ENCODE data around the gene TTC22. TPM values are rescaled to one million over a fixed set of nuclear protein-coding genes. Genes with fewer than 3 reads are reported as not detected.

Gene TTC22
- total RNA-seq, 4 donors from 2014 or later: under 0.01 to 0.17 (median 0.09) TPM

DNA sequence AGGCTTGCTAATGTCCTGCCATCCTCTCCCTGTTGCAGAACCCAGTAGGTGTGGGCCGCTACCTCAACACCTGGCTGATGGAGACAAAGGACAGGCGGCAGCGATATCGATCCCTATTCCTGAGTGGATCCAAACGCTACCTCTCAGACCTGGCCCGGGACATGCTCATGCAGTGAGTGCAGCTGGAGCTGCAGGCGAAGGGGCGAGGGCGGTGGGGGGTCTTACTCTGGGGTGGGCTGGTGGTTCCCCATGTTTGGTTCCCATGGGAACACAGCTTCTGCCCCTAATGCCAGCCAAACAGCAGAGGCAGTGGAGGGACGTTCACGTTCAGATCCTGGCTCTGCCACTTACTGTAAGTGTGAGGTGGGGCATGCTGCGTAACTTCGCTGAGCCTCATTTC, 15.8 kb upstream of the TTC22 start:
- 80% methylated on average over 8 of the region's 13 CpGs for WGBS

DNA sequence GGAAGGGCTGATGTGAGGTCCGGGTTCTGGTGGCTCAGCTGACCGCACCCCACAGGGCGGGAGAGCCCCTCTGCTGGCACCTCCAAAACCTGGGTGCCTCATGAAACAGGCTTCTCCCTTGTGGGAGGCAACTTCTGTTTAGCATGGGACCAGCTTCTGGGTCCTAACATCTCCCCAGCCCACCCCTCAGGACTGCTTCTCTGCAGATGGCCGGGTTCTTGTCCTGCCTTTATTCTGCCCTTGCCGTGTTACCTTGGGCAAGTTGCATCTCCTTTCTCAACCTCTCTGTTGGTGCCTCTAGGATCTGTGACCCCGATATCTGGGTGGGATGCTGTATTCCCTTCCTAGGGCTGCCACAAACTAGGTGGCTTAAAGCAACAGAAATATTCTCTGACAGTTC, 15.0 kb upstream of the TTC22 start:
- TF ChIP-seq POLR2AphosphoS5 (IDR thresholded peaks at IDR 0.05): no peak
- intact Hi-C loops (cut with DNase I): loop anchor here (10.0 kb wide), 2 partner anchors 141 to 741 kb away; no protein-coding TSS in a partner anchor
- no peaks in the 10 kb centered on the region for H3K4me1 ChIP-seq

More for the DNA sequence above, 15.8 kb upstream of the TTC22 start:
- Histone ChIP-seq H3K27ac (replicated peaks in 1 of 4) (no peak overlapping the region), H3K9me3 (peaks cover 0 to 3% (median 0%) of the 10 kb centered on the region in 4 donors), H3K4me3 (no peak overlapping the region), H3K4me1 (no peaks in the 10 kb centered on the region), H3K36me3 (no peaks in the 10 kb centered on the region), H3K27me3 (peaks cover 0 to 2% (median 0%) of the 10 kb centered on the region in 4 donors)
- no peak for DNase-seq (ENCODE audit: extremely low spot score)
- intact Hi-C loops (cut with DNase I): loop anchor here (10.0 kb wide), 2 partner anchors 142 to 742 kb away; no protein-coding TSS in a partner anchor
- no peak for TF ChIP-seq POLR2AphosphoS5 (IDR thresholded peaks at IDR 0.05)
- TF ChIP-seq POLR2A (IDR thresholded peaks at IDR 0.05; ENCODE audit: low read depth): no peak
- TF ChIP-seq EP300 (IDR thresholded peaks at IDR 0.05): no peak
- TF ChIP-seq, protein P1, sequence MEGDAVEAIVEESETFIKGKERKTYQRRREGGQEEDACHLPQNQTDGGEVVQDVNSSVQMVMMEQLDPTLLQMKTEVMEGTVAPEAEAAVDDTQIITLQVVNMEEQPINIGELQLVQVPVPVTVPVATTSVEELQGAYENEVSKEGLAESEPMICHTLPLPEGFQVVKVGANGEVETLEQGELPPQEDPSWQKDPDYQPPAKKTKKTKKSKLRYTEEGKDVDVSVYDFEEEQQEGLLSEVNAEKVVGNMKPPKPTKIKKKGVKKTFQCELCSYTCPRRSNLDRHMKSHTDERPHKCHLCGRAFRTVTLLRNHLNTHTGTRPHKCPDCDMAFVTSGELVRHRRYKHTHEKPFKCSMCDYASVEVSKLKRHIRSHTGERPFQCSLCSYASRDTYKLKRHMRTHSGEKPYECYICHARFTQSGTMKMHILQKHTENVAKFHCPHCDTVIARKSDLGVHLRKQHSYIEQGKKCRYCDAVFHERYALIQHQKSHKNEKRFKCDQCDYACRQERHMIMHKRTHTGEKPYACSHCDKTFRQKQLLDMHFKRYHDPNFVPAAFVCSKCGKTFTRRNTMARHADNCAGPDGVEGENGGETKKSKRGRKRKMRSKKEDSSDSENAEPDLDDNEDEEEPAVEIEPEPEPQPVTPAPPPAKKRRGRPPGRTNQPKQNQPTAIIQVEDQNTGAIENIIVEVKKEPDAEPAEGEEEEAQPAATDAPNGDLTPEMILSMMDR (IDR thresholded peaks at IDR 0.05): no peak

DNA sequence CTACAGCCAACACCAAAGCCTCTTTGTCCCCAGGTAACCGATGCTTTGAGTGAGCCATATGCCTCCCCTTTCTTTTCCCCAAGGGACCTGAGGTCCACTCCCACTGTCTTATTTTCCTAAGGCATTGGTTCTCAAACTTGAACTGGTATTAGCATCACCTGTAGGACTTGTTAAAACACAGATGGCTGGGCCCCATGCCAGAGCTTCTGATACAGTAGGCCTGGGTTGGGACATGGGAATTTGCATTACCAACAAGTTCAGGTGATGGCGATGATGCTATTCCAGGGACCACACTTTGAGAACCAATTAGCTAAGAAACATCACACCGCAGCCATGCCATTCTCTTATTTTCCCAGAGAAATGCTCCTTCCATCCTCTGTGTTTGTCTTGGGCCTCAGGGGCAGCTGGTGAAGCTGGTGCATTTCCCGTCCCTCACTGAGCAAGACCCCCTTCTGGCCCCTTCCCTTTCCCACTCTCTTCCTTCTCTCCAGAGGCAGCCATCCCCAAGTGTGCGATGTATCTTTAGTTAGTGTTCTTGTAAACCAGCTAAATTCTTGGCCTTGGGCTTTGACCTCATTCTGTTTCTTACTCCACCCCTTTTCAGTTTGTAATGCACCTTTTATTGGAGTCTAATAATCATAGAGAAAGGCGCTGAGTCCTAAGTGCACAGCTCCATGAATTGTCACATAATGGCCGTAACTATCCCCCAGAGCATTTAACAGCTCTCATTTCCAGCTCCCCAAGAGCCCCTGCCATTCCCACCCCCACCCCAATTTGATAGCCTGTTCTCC, 14.2 kb upstream of the TTC22 start:
- Histone ChIP-seq H3K9me3 (no peaks in the 10 kb centered on the region), H3K27ac (replicated peaks in 1 of 4) (no peak overlapping the region), H3K4me3 (no peak overlapping the region), H3K36me3 (no peaks in the 10 kb centered on the region), H3K27me3 (no peaks in the 10 kb centered on the region), H3K4me1 (peaks cover 0 to 3% (median 0%) of the 10 kb centered on the region in 4 donors)
- intact Hi-C loops (cut with DNase I): loop anchor here (10.0 kb wide), 2 partner anchors 140 to 740 kb away; no protein-coding TSS in a partner anchor
- 92% methylated on average over 7 of the region's 7 CpGs for WGBS
- DNase-seq (ENCODE audit: extremely low spot score): no peak
- no peak for TF ChIP-seq POLR2A (IDR thresholded peaks at IDR 0.05; ENCODE audit: low read depth)
- TF ChIP-seq, protein P1 (IDR thresholded peaks at IDR 0.05): no peak
- TF ChIP-seq POLR2AphosphoS5 (IDR thresholded peaks at IDR 0.05): no peak
- no peak for TF ChIP-seq EP300 (IDR thresholded peaks at IDR 0.05)

More for the DNA sequence above, 15.0 kb upstream of the TTC22 start:
- H3K27ac ChIP-seq (replicated peaks in 1 of 4): no peak overlapping the region
- 60% methylated on average over 6 of the region's 6 CpGs for WGBS
- H3K27me3 ChIP-seq: no peaks in the 10 kb centered on the region
- H3K9me3 ChIP-seq: no peaks in the 10 kb centered on the region
- DNase-seq (ENCODE audit: extremely low spot score): no peak
- H3K4me3 ChIP-seq: no peak overlapping the region
- no peaks in the 10 kb centered on the region for H3K36me3 ChIP-seq

DNA sequence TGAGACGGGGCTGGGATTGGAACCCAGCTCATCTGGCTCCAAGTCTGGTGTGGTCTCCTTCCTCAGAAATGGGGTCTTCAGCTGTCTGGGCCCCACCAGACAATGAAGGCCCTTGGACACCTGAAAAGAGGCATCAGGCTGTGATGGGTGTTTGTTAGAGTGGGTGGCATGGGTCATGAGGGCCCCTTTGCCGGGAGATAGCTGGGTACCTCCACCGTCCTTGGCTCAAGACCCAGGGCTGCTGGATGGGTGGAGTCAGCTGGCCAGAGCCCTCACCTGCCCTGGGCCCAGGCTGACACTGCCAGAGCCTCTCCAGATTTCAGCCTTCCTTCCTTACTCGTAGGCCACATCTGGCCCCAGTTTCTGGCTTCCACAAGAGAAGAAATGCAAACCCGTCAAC, 13.4 kb upstream of the TTC22 start:
- H3K27me3 ChIP-seq: no peaks in the 10 kb centered on the region
- no peak overlapping the region for H3K27ac ChIP-seq (replicated peaks in 1 of 4)
- TF ChIP-seq POLR2A (IDR thresholded peaks at IDR 0.05; ENCODE audit: low read depth) (no peak), EP300 (IDR thresholded peaks at IDR 0.05) (no peak), POLR2AphosphoS5 (IDR thresholded peaks at IDR 0.05) (no peak)
- TF ChIP-seq, protein P1 (IDR thresholded peaks at IDR 0.05): no peak
- H3K9me3 ChIP-seq: no peaks in the 10 kb centered on the region
- no peak overlapping the region for H3K4me3 ChIP-seq
- H3K4me1 ChIP-seq: peaks cover 0 to 4% (median 0%) of the 10 kb centered on the region in 4 donors
- DNase-seq (ENCODE audit: extremely low spot score): no peak
- H3K36me3 ChIP-seq: no peaks in the 10 kb centered on the region
- intact Hi-C loops (cut with DNase I): loop anchor here (5.0 to 10.0 kb wide), 3 partner anchors 140 to 740 kb away; no protein-coding TSS in a partner anchor
- 90% methylated on average over 5 of the region's 5 CpGs for WGBS

DNA sequence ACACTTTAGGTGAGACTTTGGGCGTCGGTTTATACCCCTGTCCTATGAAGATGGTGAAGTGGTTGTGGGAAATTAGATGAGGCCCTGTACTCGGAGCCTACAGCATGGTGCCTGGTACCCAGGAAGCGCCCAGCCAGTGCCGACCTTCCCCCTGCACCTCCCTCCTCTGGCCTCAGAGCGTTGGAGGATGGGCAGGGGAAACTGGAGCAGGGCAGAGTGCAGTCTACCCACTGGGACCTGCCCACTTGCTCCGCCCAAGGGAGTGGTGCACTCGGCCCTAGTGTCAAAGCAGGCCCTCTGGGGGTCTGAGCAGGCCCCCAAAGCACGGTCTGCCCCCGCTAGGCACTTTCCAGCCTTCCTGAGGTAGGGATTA, 13.0 kb upstream of the TTC22 start:
- no peak for DNase-seq (ENCODE audit: extremely low spot score)
- intact Hi-C loops (cut with DNase I): loop anchor here (5.0 to 10.0 kb wide), 3 partner anchors 139 to 739 kb away; no protein-coding TSS in a partner anchor

More for the DNA sequence above, 13.0 kb upstream of the TTC22 start:
- WGBS: 79% methylated on average over 10 of the region's 10 CpGs
- Histone ChIP-seq H3K9me3 (no peaks in the 10 kb centered on the region), H3K27me3 (no peaks in the 10 kb centered on the region), H3K36me3 (no peaks in the 10 kb centered on the region), H3K27ac (replicated peaks in 1 of 4) (no peak overlapping the region), H3K4me3 (no peak overlapping the region), H3K4me1 (peaks cover 0 to 4% (median 0%) of the 10 kb centered on the region in 4 donors)
- no peak for TF ChIP-seq POLR2AphosphoS5 (IDR thresholded peaks at IDR 0.05)
- no peak for TF ChIP-seq POLR2A (IDR thresholded peaks at IDR 0.05; ENCODE audit: low read depth)
- no peak for TF ChIP-seq EP300 (IDR thresholded peaks at IDR 0.05)
- TF ChIP-seq, protein P1 (IDR thresholded peaks at IDR 0.05): no peak

Measured in esophagus muscularis mucosa (tissue), 4 donors.